ENCODE results near the gene SELENOI.
"Not testable (repeated sequence)": the region's sequence is repeated elsewhere in the genome, so short reads cannot be mapped to it uniquely, and the experiment has no call there.

The SELENOI gene

DNA sequence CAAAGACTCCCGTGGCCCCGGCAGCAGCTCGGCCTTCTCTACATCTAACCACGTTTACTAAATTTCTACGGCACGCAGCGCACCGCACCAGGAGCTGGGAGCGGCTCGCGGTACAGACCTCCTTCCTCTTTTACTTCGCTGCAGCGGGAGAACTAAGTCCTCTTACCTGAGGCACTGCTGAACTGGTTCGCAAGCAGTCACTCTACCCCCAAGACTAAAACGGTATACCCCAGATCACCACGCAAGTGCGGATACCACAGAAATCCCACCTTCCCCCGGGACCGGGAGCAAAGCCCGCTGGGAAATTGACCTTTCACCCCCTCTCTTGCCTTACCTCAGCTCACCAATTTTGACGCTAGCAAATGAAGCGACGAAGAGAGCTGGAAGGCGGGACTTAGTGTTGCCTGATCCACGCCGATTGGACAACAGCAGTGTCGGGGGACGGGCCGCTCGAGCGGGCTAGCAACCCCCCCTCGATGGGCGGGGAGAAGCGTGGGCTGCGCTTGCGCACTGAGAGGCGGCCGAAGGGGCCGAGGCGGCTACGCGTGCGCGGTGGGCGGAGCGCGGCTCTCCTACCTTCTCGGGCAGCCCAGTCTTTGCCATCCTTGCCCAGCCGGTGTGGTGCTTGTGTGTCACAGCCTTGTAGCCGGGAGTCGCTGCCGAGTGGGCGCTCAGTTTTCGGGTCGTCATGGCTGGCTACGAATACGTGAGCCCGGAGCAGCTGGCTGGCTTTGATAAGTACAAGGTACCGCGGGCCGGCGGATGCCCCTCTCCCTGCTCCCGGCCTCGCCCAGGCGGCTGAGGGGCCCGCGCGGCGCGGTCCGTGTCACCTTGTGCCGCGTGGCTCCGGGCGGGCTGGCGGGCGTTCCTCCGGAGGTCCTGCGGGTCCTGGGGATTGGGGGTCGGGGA lies at the start of gene SELENOI:
Gene SELENOI, plus strand, starts transcription at position 599 of the 909 bp plus-strand sequence. Its CDS starts 90 bp downstream, at position 689.
- peak; percentile 100 for DNase-seq (ENCODE audit: low read depth)

GRCh38 chr2:26297061-26297460 lies 48.9 kb upstream of the SELENOI start:
- DNase-seq (ENCODE audit: low read depth), result no peak

DNA sequence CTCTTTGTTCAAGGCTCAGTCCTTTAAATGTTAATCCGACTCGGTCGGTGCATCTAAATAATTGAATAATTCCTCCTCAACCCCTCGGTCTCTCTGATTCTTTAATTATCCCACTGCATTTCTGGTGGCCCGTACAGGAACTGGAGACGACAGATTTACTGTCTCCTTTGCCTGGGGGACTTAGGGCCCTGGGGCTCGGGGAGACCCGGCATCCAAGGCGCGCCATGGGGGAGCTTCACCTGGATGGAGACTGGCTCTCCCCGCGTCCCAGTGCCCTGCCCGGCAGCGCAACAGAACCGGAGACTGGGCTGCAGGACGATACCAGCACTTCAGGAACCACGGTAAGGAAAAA lies 47.7 kb upstream of the SELENOI start:
- no peak for DNase-seq (ENCODE audit: low read depth)

DNA sequence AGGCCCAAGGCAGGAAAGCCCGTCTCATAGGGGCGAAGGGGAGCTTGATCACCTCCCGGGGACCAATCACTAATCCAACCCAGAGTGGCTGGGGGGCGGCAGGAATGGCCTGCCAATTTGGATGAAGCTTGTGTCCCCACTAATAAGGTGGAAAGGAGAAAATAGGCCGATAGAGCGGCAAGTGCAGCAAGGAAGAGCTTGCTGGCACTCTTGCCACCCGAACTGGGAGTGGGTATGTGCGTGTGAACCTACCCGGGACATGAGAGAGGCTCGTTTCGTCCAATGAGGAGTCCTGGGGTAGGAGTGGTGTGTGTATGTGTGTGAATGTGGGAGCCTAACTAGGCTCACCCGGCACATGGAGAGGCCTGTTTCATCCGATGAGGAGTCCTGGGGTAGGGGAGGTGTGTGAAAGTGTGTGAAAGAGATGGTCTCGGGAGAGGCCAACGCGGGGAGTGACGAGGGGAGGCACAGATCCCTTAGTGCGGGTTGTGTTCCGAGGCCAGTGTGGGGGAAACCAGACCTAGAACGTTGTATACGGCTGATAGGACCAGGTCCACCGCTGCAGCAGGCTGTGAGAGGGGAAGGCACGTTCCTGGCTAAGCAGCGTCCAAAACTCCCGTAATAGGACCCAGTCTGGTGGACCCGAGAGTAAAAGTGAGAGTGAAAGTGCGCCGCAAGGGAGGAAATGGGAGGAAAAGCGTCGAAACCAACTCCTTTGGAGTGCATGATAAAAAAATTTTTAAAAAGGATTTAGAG lies 47.1 kb upstream of the SELENOI start:
- DNase-seq (ENCODE audit: low read depth), result no peak

DNA sequence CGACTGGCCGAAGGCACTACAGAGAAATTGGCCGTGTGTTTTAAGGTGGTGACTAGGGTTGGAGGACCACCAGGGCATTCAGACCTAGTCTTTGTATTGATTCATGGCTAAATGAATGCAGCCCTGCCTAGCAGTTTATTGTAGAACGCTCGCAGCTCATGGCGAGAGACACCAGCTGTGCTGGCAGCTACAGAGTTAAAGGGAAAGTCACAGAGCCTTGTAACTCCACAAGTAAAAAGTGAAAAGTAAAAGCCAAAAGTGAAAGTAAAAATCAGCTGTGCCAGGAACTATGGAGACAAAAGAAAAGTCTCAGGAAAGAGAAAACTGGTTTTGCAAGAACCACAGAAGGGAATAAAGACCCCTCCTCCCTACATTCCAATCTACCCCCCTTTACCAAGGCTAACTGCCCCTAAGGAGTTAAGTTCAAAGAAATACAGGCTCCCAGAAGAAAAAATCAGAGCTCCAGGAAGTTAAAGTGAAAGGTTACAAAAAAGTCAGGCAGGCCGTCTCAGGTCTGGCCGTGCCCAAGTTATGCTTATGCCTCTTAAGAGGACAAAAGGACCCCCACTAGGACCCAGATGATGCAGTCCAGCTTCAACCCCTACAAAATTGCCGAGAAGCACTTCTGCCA lies 46.4 kb upstream of the SELENOI start:
- DNase-seq (ENCODE audit: low read depth), result no peak

- DNase-seq (ENCODE audit: low read depth), result no peak
These were observed 45.6 kb upstream of the SELENOI start for GRCh38 chr2:26300234-26300925.

DNA sequence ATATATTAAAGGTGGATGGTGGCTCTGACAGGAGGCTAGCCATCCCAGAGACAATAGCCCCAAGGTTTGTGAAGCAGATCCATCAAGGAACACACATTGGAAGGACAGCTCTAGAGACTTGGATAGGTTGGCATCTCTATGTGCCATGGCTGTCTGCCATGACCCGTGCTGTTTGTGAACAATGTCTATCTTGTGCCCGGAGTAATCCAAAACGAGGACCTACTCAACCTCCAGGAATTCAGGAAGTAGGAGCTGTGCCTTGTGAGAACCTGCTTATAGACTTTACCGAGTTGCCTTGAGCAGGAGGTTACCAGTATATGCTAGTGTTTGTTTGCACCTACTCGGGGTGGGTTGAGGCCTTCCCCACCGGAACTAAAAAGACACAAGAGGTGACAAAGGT lies 43.1 kb upstream of the SELENOI start:
- no peak for DNase-seq (ENCODE audit: low read depth)

DNA sequence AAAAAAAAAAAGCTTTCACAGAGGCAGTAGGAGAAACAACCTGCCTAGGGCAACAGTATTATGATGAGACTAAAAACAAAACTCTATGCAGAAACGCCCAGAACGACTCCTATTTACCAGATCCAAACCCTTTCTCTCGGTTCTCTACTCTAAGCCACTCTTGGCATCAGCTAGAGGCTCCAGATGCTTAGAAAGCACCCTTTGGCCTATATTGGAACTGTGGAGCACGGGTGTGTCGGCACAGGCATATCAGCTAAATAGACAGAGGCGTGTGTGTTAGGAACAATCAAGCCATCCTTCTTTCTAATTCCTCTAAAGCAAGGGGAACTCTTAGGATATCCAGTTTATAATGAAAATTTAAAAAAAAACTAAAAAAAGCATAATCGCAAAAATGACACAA lies 40.8 kb upstream of the SELENOI start:
- not testable (repeated sequence) for DNase-seq (ENCODE audit: low read depth)

DNA sequence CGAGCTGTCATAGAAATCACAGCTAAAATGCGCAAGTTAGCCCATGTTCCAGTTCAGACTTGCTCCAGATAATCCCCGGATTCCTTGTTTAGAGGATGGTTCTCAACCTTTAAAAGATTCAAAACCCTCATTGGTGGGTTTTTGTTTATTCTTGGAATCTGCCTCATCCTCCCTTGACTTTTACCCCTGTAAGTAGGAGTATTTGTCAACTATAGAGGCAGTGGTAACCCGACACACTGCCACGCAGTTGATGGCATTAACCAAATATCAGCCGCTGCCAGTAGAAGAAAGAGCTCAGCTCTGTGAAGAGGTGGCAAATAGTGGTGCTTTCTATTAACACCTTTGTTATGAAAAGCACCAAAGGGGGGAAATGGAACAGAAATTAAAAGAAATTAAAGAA lies 40.4 kb upstream of the SELENOI start:
- no peak for DNase-seq (ENCODE audit: low read depth)

GRCh38 chr2:26309921-26310320 lies 36.0 kb upstream of the SELENOI start:
- no peak for DNase-seq (ENCODE audit: low read depth)

DNA sequence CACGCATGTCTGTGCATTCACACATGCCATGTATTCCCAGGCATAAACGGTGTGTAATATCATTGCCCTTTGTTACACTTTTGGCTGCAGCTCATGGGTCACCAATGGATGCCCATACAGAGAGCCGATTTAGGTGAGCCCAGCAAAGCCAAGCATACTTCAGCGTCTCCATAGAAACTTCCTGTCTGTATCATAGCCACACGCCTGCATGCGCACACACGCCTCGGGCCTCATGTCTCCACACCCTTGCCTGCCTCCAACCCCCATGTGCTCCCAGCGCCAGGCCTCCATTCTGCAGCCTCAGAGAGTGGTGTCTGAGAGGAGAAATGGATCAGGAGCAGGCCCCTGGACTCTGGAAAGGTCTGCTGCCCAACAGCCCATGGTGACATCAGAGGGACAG lies 33.5 kb upstream of the SELENOI start:
- DNase-seq (ENCODE audit: low read depth), result no peak

DNA sequence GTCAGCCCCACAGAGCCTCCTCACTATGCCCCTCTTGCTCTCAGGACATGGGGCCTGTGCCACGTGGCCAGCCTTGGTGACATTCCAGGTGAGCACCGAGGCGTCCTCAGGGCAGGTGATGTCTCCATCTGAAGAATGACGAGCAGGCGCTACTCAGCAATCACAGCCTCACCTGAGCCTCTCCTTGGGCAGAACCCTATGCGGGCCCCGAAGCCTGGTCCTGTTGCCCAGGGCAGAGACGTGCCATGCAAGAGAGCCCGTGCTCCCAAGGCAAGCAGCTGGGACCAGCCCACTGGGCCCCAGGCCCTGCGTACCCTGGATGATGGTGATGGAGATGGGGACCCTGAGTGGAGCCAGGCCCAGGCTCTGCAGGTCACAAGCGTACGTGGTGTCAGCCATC lies 32.5 kb upstream of the SELENOI start:
- no peak for DNase-seq (ENCODE audit: low read depth)

- no peak for DNase-seq (ENCODE audit: low read depth)
These were observed 31.7 kb upstream of the SELENOI start for GRCh38 chr2:26314243-26314642.

- DNase-seq (ENCODE audit: low read depth), result no peak
These were observed 29.9 kb upstream of the SELENOI start for GRCh38 chr2:26316041-26316440.

GRCh38 chr2:26316845-26317244 lies 29.1 kb upstream of the SELENOI start:
- peak; percentile 20 for DNase-seq (ENCODE audit: low read depth)

GRCh38 chr2:26317377-26318105 lies 28.4 kb upstream of the SELENOI start:
- DNase-seq (ENCODE audit: low read depth), result no peak

- DNase-seq (ENCODE audit: low read depth), result no peak
These were observed 27.0 kb upstream of the SELENOI start for GRCh38 chr2:26318950-26319349.

- DNase-seq (ENCODE audit: low read depth), result not testable (repeated sequence)
These were observed 21.5 kb upstream of the SELENOI start for GRCh38 chr2:26324479-26324878.

DNA sequence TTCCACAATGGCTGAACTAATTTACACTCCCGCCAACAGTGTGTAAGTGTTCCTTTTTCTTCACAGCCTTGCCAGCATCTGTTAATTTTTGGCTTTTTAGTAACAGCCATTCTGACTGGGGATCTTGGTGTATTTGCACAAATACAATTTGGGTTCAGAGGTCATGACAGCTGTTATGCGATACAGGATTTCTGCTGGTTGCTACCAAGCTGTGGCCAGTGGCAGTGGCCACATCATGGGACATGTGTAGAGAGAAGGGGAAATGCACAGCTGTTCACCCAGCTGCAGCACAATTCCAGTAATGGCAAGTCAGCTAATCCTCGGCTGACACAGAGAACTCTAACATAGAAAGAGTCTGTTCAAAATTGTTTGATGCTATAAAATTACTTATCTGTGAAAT lies 21.0 kb upstream of the SELENOI start:
- DNase-seq (ENCODE audit: low read depth), result no peak

GRCh38 chr2:26325851-26326250 lies 20.1 kb upstream of the SELENOI start:
- no peak for DNase-seq (ENCODE audit: low read depth)

GRCh38 chr2:26326514-26326913 lies 19.4 kb upstream of the SELENOI start:
- DNase-seq (ENCODE audit: low read depth), result no peak
